ENCODE results near the gene LGALS9.
"Not testable (repeated sequence)": the region's sequence is repeated elsewhere in the genome, so short reads cannot be mapped to it uniquely, and the experiment has no call there.

GRCh38 chr17:27629260-27629659, 1.7 kb upstream of the LGALS9 start:
- TF ChIP-seq, protein P1, sequence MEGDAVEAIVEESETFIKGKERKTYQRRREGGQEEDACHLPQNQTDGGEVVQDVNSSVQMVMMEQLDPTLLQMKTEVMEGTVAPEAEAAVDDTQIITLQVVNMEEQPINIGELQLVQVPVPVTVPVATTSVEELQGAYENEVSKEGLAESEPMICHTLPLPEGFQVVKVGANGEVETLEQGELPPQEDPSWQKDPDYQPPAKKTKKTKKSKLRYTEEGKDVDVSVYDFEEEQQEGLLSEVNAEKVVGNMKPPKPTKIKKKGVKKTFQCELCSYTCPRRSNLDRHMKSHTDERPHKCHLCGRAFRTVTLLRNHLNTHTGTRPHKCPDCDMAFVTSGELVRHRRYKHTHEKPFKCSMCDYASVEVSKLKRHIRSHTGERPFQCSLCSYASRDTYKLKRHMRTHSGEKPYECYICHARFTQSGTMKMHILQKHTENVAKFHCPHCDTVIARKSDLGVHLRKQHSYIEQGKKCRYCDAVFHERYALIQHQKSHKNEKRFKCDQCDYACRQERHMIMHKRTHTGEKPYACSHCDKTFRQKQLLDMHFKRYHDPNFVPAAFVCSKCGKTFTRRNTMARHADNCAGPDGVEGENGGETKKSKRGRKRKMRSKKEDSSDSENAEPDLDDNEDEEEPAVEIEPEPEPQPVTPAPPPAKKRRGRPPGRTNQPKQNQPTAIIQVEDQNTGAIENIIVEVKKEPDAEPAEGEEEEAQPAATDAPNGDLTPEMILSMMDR (IDR thresholded peaks at IDR 0.05) = not testable (repeated sequence)
- TF ChIP-seq EP300, POLR2A, POLR2AphosphoS5 (IDR thresholded peaks at IDR 0.05): not testable (repeated sequence)
